Measurements from ENCODE around the gene ZNF222. TPM values are rescaled to one million over a fixed set of nuclear protein-coding genes. Genes with fewer than 3 reads are reported as not detected.

ZNF222 gene
- total RNA-seq, 1 experiment from 2014 or later, result 3.4 TPM

- peaks cover 27% of the 10 kb centered on the region for H3K36me3 Mint-ChIP-seq
- peaks cover 24% of the 10 kb centered on the region for H3K27me3 Mint-ChIP-seq (ENCODE audit: low read depth)
- H3K4me1 Mint-ChIP-seq, result peaks cover 16% of the 10 kb centered on the region
- CTCF ChIA-PET, result interaction anchor here (1.4 kb wide), 1 partner anchor 69 kb away, joined by 3 read pairs; no protein-coding TSS in a partner anchor
- POLR2A ChIA-PET, result interaction anchor here (0.6 kb wide), 2 partner anchors 68 to 325 kb away, joined by 3 read pairs; no protein-coding TSS in a partner anchor
- no peak for DNase-seq (ENCODE audit: low spot score)
- no peak overlapping the region for H3K27ac Mint-ChIP-seq
- peaks cover 39% of the 10 kb centered on the region for H3K9me3 Mint-ChIP-seq
- no peak for ATAC-seq
- H3K4me3 Mint-ChIP-seq, result peak overlapping the region; percentile 89
- TF ChIP-seq E2F4 (CRISPR knock-in tag; IDR thresholded peaks at IDR 0.05; ENCODE audit: borderline replicate concordance, low read depth) (no peak), SP1 (CRISPR knock-in tag; conservative IDR thresholded peaks at IDR 0.05) (no peak), ELF4 (CRISPR knock-in tag; IDR thresholded peaks at IDR 0.05; ENCODE audit: low read depth) (no peak), GABPB1 (CRISPR knock-in tag; IDR thresholded peaks at IDR 0.05) (no peak), TCF7 (CRISPR knock-in tag; IDR thresholded peaks at IDR 0.05; ENCODE audit: low read depth) (no peak), CREM (CRISPR knock-in tag; IDR thresholded peaks at IDR 0.05) (no peak), NR3C1 (CRISPR knock-in tag; conservative IDR thresholded peaks at IDR 0.05; ENCODE audit: low read depth) (no peak), MLX (CRISPR knock-in tag; IDR thresholded peaks at IDR 0.05) (no peak), ZBTB21 (CRISPR knock-in tag; IDR thresholded peaks at IDR 0.05; ENCODE audit: borderline replicate concordance) (no peak), NFE2L1 (CRISPR knock-in tag; IDR thresholded peaks at IDR 0.05) (no peak), CBFB (CRISPR knock-in tag; IDR thresholded peaks at IDR 0.05; ENCODE audit: low read depth) (no peak), PRDM15 (CRISPR knock-in tag; IDR thresholded peaks at IDR 0.05) (no peak), FOXP4 (CRISPR knock-in tag; IDR thresholded peaks at IDR 0.05) (no peak), ARID4B (CRISPR knock-in tag; IDR thresholded peaks at IDR 0.05; ENCODE audit: borderline replicate concordance) (no peak), ZNF281 (CRISPR knock-in tag; IDR thresholded peaks at IDR 0.05) (no peak), RORB (CRISPR knock-in tag; IDR thresholded peaks at IDR 0.05) (no peak), JAZF1 (CRISPR knock-in tag; IDR thresholded peaks at IDR 0.05) (no peak)
Observed at GRCh38 chr19:44072543-44073401, 47.6 kb downstream of the ZNF222 start.

Data from WTC11 (cell line).